Endothelial cell (in vitro differentiated cells): Measurements from ENCODE around the gene CHCHD6. TPM values are rescaled to one million over a fixed set of nuclear protein-coding genes. Genes with fewer than 3 reads are reported as not detected.

ENCODE experiments used
- DNase-seq: peaks from one replicate; pipeline ENCODE4 v3.0.0; 2021; ENCODE audit warnings: low spot score
- H3K27ac Mint-ChIP-seq: one replicate; pipeline ENCODE4 v1.8.0; 2021; ENCODE audit warnings: mixed read lengths, inconsistent platforms; ENCODE audit not compliant: unreplicated experiment
- H3K27me3 Mint-ChIP-seq: one replicate; pipeline ENCODE4 v1.8.0; 2021; ENCODE audit warnings: mild to moderate bottlenecking, moderate library complexity, mixed read lengths, inconsistent platforms; ENCODE audit not compliant: unreplicated experiment
- H3K36me3 Mint-ChIP-seq: one replicate; pipeline ENCODE4 v1.8.0; 2021; ENCODE audit warnings: mild to moderate bottlenecking, low read depth, mixed read lengths, inconsistent platforms; ENCODE audit not compliant: unreplicated experiment
- H3K4me1 Mint-ChIP-seq: one replicate; pipeline ENCODE4 v1.8.0; 2021; ENCODE audit warnings: mild to moderate bottlenecking, mixed read lengths, inconsistent platforms; ENCODE audit not compliant: unreplicated experiment
- H3K4me3 Mint-ChIP-seq: one replicate; pipeline ENCODE4 v1.8.0; 2021; ENCODE audit warnings: mild to moderate bottlenecking, mixed read lengths, inconsistent platforms; ENCODE audit not compliant: unreplicated experiment
- H3K9me3 Mint-ChIP-seq: one replicate; pipeline ENCODE4 v1.8.0; 2021; ENCODE audit warnings: mixed read lengths, inconsistent platforms; ENCODE audit not compliant: unreplicated experiment
- total RNA-seq: library from RNA; stranded (reverse); fragmentation: NEBNext Ultra II Directional; extraction: Animal tissue kit (Norgen Biotek cat#: 25700); gene quantifications from one replicate; pipeline ENCODE4 v1.2.1, GENCODE V29; 2021; ENCODE audit not compliant: unreplicated experiment
- TF ChIP-seq, protein P1 (sequence below): fragments of 200-600 bp; sonication (generic); IDR thresholded peaks from one replicate; pipeline ENCODE4 v1.5.0; 2021; ENCODE audit warnings: antibody characterized with exemption; ENCODE audit not compliant: unreplicated experiment

CHCHD6 gene
- total RNA-seq, 1 donor from 2014 or later = 9.2 TPM

GRCh38 chr3:126666658-126667528 is 37.1 kb upstream of the CHCHD6 start:
- Mint-ChIP-seq H3K9me3 (no peaks in the 10 kb centered on the region), H3K36me3 (no peaks in the 10 kb centered on the region), H3K27me3 (peaks cover 3% of the 10 kb centered on the region), H3K4me1 (no peaks in the 10 kb centered on the region), H3K27ac (no peak overlapping the region), H3K4me3 (no peak overlapping the region)
- TF ChIP-seq, protein P1, sequence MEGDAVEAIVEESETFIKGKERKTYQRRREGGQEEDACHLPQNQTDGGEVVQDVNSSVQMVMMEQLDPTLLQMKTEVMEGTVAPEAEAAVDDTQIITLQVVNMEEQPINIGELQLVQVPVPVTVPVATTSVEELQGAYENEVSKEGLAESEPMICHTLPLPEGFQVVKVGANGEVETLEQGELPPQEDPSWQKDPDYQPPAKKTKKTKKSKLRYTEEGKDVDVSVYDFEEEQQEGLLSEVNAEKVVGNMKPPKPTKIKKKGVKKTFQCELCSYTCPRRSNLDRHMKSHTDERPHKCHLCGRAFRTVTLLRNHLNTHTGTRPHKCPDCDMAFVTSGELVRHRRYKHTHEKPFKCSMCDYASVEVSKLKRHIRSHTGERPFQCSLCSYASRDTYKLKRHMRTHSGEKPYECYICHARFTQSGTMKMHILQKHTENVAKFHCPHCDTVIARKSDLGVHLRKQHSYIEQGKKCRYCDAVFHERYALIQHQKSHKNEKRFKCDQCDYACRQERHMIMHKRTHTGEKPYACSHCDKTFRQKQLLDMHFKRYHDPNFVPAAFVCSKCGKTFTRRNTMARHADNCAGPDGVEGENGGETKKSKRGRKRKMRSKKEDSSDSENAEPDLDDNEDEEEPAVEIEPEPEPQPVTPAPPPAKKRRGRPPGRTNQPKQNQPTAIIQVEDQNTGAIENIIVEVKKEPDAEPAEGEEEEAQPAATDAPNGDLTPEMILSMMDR = no peak
- no peak for DNase-seq

DNA sequence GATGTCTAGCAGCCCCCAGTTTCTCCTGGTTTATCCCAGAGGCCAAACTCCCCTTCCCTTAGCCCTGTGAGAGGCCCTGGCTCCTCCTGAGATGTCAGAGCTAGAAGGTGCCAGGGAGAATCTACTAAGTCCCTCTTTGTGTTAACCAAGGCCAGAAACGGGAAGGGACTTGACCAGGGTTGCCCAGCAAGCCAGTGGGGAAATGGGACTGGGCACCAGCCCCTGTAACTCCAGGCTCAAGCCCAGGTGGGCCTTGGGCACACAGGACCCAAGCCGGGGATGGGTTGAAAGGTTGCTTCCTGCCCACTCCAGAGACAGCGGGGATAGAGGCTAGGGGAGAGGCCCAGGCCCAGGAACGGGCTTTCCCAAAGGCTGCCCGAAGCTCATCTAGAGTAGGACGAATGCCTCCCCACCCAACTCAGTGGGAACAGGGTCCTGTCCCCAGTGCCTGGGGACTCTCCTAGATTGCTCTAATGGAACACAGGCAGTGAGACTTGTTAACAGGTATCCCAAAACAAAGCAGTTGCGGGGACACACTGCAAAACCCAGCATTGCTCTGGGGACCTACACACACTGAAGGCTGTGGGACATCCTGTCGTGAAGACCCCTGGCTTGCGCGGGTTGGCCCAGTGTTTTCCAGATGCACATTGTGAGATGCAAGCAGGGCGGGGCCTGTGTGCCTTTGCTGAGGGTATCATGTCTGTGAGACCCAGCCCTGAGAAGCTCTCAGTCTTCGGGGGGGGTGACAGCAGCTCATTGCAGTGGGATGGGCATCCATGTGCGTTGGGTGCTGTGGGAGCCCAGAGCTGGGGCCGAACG is 36.2 kb upstream of the CHCHD6 start:
- Mint-ChIP-seq H3K4me3 (no peak overlapping the region), H3K36me3 (no peaks in the 10 kb centered on the region), H3K9me3 (no peaks in the 10 kb centered on the region), H3K4me1 (no peaks in the 10 kb centered on the region), H3K27ac (no peak overlapping the region), H3K27me3 (peaks cover 3% of the 10 kb centered on the region)
- no peak for DNase-seq
- TF ChIP-seq, protein P1 = no peak

GRCh38 chr3:126668450-126669401 is 35.3 kb upstream of the CHCHD6 start:
- Mint-ChIP-seq H3K27ac (no peak overlapping the region), H3K9me3 (no peaks in the 10 kb centered on the region), H3K36me3 (no peaks in the 10 kb centered on the region), H3K4me3 (no peak overlapping the region), H3K4me1 (no peaks in the 10 kb centered on the region), H3K27me3 (peaks cover 3% of the 10 kb centered on the region)
- no peak for DNase-seq
- TF ChIP-seq, protein P1 = no peak

DNA sequence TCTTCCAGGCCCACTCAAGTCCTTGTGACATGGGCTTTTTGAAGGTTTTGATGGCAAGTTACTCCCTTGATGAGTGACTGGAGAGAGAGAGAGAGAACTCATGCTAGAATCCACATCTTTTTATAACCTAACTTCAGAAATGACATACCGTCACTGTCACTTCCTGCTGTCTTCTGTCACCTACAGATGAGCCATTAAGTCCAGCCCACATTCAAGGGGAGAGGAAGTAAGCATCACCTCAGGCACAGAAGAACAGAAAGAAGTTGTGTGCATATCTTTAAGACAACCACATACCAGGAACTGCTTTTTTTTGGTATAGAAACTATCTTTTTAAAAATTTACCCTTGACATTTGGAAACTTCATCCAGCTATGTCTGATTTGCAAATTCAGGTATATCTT is 32.5 kb upstream of the CHCHD6 start:
- Mint-ChIP-seq H3K27ac (no peak overlapping the region), H3K4me1 (no peaks in the 10 kb centered on the region), H3K9me3 (no peaks in the 10 kb centered on the region), H3K4me3 (no peak overlapping the region), H3K36me3 (no peaks in the 10 kb centered on the region), H3K27me3 (peaks cover 2% of the 10 kb centered on the region)
- TF ChIP-seq, protein P1 = no peak
- no peak for DNase-seq
